Activated CD4-positive, alpha-beta T cell treated with anti-CD3 and anti-CD28 coated beads, Interleukin-2, amount 50 U/mL, for 1 hour (primary cell): ENCODE measurements around the gene CCDC71L.
"Not testable (repeated sequence)": the region's sequence is repeated elsewhere in the genome, so short reads cannot be mapped to it uniquely, and the experiment has no call there.

ENCODE experiments used
- DNase-seq: peaks from one replicate; pipeline ENCODE4 v3.0.0-alpha.2; 2020

CCDC71L gene

GRCh38 chr7:106660862-106661720 is at the start of gene CCDC71L:
Gene CCDC71L (minus strand): TSS chr7:106661158. CDS start chr7:106660896, 262 bp downstream.
- peak; percentile 85 for DNase-seq

DNA sequence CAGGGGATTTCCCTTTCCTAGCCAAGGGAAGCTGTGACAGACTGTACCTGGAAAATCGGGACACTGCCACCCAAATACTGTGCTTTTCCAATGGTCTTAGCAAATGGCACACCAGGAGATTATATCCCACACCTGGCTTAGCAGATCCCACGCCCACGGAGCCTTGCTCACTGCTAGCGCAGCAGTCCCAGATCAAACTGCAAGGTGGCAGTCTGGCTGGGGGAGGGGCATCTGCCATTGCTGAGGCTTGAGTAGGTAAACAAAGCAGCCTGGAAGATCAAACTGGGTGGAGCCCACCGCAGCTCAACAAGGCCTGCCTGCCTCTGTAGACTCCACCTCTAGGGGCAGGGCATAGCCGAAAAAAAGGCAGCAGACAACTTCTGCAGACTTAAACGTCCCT is 48.6 kb upstream of the CCDC71L start:
- DNase-seq, result not testable (repeated sequence)

DNA sequence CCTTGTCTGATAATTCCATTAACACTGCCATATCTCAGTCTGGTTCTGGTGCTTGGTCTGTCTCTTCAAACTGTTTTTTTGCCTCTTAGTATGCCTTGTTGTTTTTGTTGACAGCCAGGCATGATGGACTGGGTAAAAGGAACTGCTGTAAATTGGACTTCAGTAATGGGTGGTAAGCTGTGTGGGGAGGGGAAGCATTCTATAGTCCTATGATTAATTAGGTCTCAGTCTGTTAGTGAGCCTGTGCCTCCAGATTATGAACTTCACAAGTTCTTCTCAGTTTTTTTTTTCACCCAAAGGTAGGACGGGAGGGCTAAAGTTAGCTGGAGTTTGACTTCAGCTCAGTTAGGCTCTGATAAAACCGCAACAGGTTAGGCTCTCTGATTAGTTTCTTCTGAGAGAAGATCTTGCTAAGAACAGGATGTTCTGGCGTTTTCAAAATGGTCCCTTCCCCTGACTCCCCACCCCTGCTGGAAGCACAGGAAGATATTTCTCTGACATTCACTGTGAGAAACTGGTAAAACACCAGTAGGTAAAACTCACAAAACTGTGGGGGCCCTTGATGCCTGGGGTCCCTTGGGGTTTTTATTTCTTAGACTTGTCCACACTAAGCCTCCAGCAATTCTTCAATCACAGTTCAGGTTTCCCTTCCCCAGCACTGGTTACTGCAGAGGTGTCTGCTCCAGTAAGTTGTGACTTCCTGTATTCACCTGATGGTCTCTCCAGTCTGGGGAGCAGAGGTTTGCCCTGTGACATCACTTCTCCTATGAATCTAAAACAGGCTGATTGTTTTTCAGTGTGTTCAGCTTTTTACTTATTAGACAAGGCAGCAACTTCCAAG is 43.3 kb upstream of the CCDC71L start:
- peak; percentile 1 for DNase-seq

GRCh38 chr7:106693677-106694353 is 32.9 kb upstream of the CCDC71L start:
- no peak for DNase-seq

DNA sequence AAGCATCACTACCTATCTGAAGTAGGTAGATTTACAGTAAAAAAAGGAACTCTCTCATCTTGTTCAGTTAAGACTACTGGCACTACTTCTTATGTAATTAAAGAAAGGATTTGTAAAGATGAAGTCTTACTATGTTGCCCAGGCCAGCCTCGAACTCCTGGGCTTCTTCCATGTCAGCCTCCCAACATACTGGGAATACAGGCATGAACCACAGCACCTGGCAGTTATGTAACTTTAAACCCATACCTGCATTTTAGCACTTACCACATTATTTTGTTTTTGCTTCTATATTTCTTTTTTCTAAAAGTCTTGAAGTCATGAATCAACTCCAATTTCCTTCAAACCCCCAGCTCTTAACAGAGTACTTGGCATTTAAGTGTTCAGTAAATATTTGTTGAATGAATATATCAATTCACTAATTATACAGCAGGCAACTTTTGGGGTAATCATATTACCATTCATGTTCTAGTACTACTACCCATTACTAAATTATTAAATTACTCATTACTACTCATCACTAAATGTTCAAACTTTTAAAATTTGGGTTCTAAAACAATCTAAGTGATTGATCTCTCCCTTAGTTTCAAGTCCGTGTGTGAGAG is 31.6 kb upstream of the CCDC71L start:
- DNase-seq, result no peak

- not testable (repeated sequence) for DNase-seq
These were observed 27.2 kb upstream of the CCDC71L start for GRCh38 chr7:106688161-106688560.

- no peak for DNase-seq
These were observed 23.0 kb upstream of the CCDC71L start for GRCh38 chr7:106683941-106684340.

DNA sequence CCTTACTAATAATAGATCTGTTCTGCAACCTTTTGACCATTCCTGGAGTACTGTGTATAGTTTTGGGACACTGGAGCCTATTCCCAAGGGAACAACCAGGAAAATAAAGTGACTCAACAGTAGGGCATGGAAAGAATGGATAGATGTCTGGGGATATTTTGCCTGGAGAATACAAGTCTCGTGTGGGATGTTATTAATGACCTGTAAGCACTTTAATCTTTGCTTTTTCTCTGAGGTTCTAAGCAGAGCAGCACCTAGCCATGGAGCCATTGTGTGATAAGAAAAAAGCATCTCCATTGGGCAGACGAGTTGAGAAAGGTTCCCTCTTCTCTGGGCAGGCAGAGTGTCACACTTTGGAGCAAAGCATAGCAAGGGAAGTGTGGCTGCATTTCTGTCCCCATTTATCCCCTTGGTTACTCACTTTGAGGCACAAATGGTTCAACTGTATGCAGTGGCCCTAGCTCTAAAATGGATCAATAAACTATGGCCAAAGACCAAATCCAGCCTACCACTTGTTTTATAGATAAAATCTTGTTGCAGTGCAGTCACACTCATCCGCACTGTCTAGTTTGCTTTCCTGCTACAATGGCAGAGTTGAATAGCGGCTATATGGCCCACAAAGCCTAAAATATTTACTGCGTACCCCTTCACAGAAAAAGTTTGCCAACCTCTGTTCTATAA is 21.0 kb upstream of the CCDC71L start:
- no peak for DNase-seq

DNA sequence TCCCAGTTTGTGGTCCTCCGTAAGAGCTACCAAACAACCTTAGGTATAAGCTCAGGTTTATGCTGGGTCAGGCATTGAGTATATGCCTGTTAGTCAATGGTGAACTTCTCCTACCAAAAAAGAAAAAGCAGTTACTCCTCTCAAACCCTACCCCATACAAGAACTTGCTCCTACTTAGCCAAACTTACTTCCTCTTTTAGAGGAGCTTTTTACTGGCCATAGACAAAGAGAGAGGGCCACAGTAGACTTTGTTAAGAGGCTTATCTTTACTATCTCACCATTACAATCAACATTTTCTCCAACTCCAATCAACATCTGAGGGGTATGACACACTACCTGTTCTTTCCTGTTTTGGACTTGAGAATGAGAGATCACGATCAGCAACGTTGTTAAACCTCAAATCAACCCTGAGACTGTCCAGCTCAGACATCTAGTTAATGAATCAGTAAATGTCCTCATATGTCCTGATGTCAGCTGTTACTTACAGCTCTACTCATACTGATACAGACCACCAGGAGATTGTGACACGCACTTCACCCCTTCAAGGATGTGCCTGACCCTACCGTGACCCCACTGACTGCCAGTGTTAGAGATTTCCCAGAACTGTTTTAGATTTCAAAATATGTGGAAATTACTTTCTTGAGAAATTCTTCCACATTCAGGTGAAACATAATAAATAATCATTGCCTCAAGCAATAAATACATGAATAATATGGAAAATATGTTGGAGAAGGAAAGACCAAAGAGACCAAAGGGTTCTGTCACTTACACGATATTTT is 18.4 kb upstream of the CCDC71L start:
- no peak for DNase-seq

DNA sequence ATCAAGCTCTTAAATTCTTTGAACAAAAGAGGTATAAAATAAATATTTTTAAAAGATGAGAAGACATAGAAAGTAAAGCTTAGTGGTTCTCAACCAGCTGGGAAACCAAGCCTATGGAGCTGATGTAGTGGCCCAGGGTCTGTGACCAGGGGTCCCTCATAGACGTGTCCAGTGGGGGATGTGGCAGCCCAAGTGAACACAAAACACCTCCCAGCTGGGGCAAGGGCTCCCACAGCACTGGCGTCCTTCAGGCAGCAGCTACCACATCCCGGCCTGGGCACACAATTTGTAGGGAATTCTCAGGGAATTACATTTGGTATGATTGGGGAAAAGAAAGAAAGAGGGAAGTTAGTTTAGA is 17.8 kb upstream of the CCDC71L start:
- no peak for DNase-seq

DNA sequence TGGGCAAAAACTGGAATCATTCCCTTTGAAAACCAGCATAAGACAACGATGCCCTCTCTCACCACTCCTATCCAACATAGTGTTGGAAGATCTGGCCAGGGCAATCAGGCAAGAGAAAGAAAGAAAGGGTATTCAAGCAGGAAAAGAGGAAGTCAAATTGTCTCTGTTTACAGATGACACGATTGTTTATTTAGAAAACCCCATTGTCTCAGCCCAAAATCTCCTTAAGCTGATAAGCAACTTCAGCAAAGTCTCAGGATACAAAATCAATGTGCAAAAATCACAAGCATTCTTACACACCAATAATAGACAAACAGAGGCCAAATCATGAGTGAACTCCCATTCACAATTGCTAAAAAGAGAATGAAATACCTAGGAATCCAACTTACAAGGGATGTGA is 15.5 kb upstream of the CCDC71L start:
- DNase-seq, result not testable (repeated sequence)

DNA sequence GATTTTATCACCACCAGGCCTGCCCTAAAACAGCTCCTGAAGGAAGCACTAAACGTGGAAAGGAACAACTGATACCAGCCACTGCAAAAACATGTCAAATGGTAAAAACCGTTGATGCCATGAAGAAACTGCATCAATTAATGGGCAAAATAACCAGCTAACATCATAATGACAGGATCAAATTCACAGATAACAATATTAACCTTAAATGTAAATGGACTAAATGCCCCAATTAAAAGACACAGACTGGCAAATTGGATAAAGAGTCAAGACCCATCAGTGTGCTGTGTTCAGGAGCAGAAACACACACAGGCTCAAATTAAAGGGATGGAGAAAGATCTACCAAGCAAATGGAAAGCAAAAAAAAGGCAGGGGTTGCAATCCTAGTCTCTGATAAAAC is 12.7 kb upstream of the CCDC71L start:
- DNase-seq, result not testable (repeated sequence)

GRCh38 chr7:106671930-106672329 is 11.0 kb upstream of the CCDC71L start:
- DNase-seq, result not testable (repeated sequence)

GRCh38 chr7:106671160-106671559 is 10.2 kb upstream of the CCDC71L start:
- DNase-seq, result no peak

GRCh38 chr7:106668861-106669524 is 8.0 kb upstream of the CCDC71L start:
- DNase-seq, result no peak

DNA sequence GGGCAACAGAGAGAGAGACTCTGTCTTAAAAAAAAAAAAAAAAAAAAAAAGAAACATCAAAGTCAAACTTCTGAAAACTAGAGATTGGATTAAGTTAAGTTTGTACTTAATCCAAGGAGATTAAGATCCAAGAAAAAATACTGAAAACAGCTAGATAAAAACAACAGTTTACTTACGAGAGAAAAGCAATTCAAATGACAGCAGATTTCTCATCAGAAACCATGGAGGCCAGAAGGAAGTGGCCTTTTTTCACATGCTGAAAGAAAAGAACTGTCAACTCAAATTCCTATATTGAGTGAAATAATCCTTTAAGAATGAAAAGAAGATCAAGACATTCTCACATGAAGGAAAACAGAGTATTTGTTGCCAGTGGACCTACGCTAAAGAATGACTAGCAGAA is 5.4 kb upstream of the CCDC71L start:
- no peak for DNase-seq

DNA sequence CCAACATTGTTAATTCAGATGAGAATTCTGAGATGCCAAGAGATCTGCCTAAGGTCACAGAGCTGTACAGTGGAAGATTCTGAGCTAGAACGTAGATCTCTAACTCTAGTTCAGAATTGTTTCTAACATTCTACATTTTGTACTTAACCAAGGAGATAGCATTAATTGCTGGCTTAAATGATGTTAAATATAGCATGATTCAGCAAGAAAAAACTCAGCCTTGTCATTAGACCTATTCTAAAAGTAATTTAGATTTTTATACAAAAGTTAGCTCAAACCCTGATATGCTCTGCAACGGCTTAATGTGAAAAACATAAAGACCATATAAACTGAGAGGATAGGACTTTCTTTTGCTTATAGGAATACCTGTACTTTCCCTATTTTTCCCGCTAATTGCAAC is 3.4 kb upstream of the CCDC71L start:
- DNase-seq, result no peak

- DNase-seq, result peak; percentile 71
These were observed 746 bp downstream of the CCDC71L start for GRCh38 chr7:106659963-106660861.

- DNase-seq, result no peak
These were observed 1.6 kb downstream of the CCDC71L start for GRCh38 chr7:106659166-106659962.
